Measurements from ENCODE around the gene GOLGA6L10. TPM values are rescaled to one million over a fixed set of nuclear protein-coding genes. Genes with fewer than 3 reads are reported as not detected.

The GOLGA6L10 gene
- total RNA-seq, 1 experiment from 2014 or later: 2.6 TPM

- H3K27ac ChIP-seq (ENCODE audit: low read depth, low read length, poor library complexity, severe bottlenecking): no peak overlapping the region
- CTCF ChIA-PET: no interaction called here
- BruUV-seq (replicated peaks): no TSS peak
- H3K4me1 ChIP-seq (ENCODE audit: insufficient read depth, low read length, poor library complexity, severe bottlenecking): no peaks in the 10 kb centered on the region
- DNase-seq (ENCODE audit: low spot score): no peak
- no peaks in the 10 kb centered on the region for H3K36me3 ChIP-seq (ENCODE audit: insufficient read depth, low read length, poor library complexity, severe bottlenecking)
- POLR2A ChIA-PET (ENCODE audit: low non-redundant PET): no interaction called here
- no peaks in the 10 kb centered on the region for H3K27me3 ChIP-seq (replicated peaks; ENCODE audit: insufficient read depth, low read depth, low read length, poor library complexity)
- intact Hi-C loops (cut with micrococcal nuclease; ENCODE audit: unreplicated experiment): no loop called here
- TF ChIP-seq, protein P1, sequence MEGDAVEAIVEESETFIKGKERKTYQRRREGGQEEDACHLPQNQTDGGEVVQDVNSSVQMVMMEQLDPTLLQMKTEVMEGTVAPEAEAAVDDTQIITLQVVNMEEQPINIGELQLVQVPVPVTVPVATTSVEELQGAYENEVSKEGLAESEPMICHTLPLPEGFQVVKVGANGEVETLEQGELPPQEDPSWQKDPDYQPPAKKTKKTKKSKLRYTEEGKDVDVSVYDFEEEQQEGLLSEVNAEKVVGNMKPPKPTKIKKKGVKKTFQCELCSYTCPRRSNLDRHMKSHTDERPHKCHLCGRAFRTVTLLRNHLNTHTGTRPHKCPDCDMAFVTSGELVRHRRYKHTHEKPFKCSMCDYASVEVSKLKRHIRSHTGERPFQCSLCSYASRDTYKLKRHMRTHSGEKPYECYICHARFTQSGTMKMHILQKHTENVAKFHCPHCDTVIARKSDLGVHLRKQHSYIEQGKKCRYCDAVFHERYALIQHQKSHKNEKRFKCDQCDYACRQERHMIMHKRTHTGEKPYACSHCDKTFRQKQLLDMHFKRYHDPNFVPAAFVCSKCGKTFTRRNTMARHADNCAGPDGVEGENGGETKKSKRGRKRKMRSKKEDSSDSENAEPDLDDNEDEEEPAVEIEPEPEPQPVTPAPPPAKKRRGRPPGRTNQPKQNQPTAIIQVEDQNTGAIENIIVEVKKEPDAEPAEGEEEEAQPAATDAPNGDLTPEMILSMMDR (conservative IDR thresholded peaks at IDR 0.05; ENCODE audit: low read depth, low read length): no peak
- TF ChIP-seq EZH2 (IDR thresholded peaks at IDR 0.05; ENCODE audit: borderline replicate concordance, low read depth, low read length, poor library complexity, severe bottlenecking): no peak
- no peak overlapping the region for H3K4me3 ChIP-seq (ENCODE audit: low read depth, low read length, poor library complexity, severe bottlenecking)
- no peaks in the 10 kb centered on the region for H3K9me3 ChIP-seq (ENCODE audit: low read depth, low read length, poor library complexity, severe bottlenecking)
These were observed 42.2 kb downstream of the GOLGA6L10 start for GRCh38 chr15:82306791-82307713.

GRCh38 chr15:82305621-82306048 is 43.6 kb downstream of the GOLGA6L10 start:
- ChIA-PET POLR2A (ENCODE audit: low non-redundant PET) (no interaction called here), CTCF (no interaction called here)
- TF ChIP-seq, protein P1 (conservative IDR thresholded peaks at IDR 0.05; ENCODE audit: low read depth, low read length): no peak
- Histone ChIP-seq H3K4me3 (ENCODE audit: low read depth, low read length, poor library complexity, severe bottlenecking) (no peak overlapping the region), H3K36me3 (ENCODE audit: insufficient read depth, low read length, poor library complexity, severe bottlenecking) (no peaks in the 10 kb centered on the region), H3K4me1 (ENCODE audit: insufficient read depth, low read length, poor library complexity, severe bottlenecking) (no peaks in the 10 kb centered on the region), H3K27ac (ENCODE audit: low read depth, low read length, poor library complexity, severe bottlenecking) (no peak overlapping the region), H3K27me3 (replicated peaks; ENCODE audit: insufficient read depth, low read depth, low read length, poor library complexity) (no peaks in the 10 kb centered on the region), H3K9me3 (ENCODE audit: low read depth, low read length, poor library complexity, severe bottlenecking) (no peaks in the 10 kb centered on the region)
- intact Hi-C loops (cut with micrococcal nuclease; ENCODE audit: unreplicated experiment): no loop called here
- no peak for DNase-seq (ENCODE audit: low spot score)
- BruUV-seq (replicated peaks): no TSS peak

DNA sequence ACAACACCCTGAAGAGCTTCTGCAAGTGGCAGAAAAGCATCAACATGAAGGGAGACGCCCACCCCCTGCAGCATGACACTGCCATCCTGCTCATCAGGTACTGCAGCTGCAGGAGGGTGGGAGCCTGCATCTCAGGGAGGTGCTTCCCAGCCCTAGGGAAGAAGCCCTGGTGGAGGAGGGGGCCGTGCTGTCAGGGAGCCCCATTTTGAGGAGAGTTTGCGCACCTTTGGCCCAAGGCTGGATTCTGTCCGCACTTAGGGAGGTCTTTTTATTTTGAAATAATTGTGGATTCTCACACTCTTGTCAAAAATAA is 44.5 kb downstream of the GOLGA6L10 start:
- H3K27ac ChIP-seq (ENCODE audit: low read depth, low read length, poor library complexity, severe bottlenecking): no peak overlapping the region
- H3K4me3 ChIP-seq (ENCODE audit: low read depth, low read length, poor library complexity, severe bottlenecking): no peak overlapping the region
- no peaks in the 10 kb centered on the region for H3K9me3 ChIP-seq (ENCODE audit: low read depth, low read length, poor library complexity, severe bottlenecking)
- no peak for TF ChIP-seq EZH2 (IDR thresholded peaks at IDR 0.05; ENCODE audit: borderline replicate concordance, low read depth, low read length, poor library complexity, severe bottlenecking)
- TF ChIP-seq, protein P1 (conservative IDR thresholded peaks at IDR 0.05; ENCODE audit: low read depth, low read length): no peak
- intact Hi-C loops (cut with micrococcal nuclease; ENCODE audit: unreplicated experiment): no loop called here
- CTCF ChIA-PET: no interaction called here
- no peaks in the 10 kb centered on the region for H3K4me1 ChIP-seq (ENCODE audit: insufficient read depth, low read length, poor library complexity, severe bottlenecking)
- H3K36me3 ChIP-seq (ENCODE audit: insufficient read depth, low read length, poor library complexity, severe bottlenecking): no peaks in the 10 kb centered on the region
- H3K27me3 ChIP-seq (replicated peaks; ENCODE audit: insufficient read depth, low read depth, low read length, poor library complexity): no peaks in the 10 kb centered on the region
- no TSS peak for BruUV-seq (replicated peaks)
- POLR2A ChIA-PET (ENCODE audit: low non-redundant PET): no interaction called here
- DNase-seq (ENCODE audit: low spot score): no peak

Measured in A673 (cell line).